ENCODE results near the gene MARS2. TPM values are rescaled to one million over a fixed set of nuclear protein-coding genes. Genes with fewer than 3 reads are reported as not detected.

Gene MARS2
- total RNA-seq, 1 donor: 3.3 TPM

DNA sequence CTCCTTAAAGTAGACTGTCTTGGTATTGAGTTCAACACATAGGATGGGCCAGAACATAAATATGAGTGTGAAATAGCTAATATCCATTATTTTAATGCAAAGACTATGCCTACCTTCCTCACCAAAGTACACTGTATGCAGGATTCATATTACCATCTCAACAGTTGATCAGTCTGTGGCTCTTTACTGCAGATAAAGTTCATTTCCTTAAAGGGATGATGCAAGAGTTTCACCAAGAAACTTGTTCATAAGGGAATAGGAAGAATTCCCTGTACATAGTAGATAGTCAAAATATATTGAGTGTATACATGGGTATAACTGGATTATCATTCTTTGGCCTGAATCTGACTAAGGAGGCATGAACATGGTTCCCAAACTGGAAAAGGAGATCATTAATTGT is 35.0 kb downstream of the MARS2 start:
- Histone ChIP-seq H4K20me1 (ENCODE audit: insufficient read depth, low read length) (no peaks in the 10 kb centered on the region), H3K4me1 (ENCODE audit: insufficient read depth, low read length) (no peaks in the 10 kb centered on the region), H3K27me3 (ENCODE audit: insufficient read depth, low read length) (no peaks in the 10 kb centered on the region), H3K79me2 (ENCODE audit: insufficient read depth, low read length) (no peaks in the 10 kb centered on the region), H3K27ac (ENCODE audit: low read depth, low read length) (no peak overlapping the region), H3K9me3 (ENCODE audit: low read depth, low read length) (no peaks in the 10 kb centered on the region), H3K4me2 (ENCODE audit: insufficient read depth, low read length) (no peak overlapping the region), H3K36me3 (ENCODE audit: insufficient read depth, low read length) (no peaks in the 10 kb centered on the region), H3K4me3 (ENCODE audit: insufficient read depth, low read length) (no peak overlapping the region), H2AFZ (ENCODE audit: low read length) (no peak overlapping the region)
- TF ChIP-seq, protein P1, sequence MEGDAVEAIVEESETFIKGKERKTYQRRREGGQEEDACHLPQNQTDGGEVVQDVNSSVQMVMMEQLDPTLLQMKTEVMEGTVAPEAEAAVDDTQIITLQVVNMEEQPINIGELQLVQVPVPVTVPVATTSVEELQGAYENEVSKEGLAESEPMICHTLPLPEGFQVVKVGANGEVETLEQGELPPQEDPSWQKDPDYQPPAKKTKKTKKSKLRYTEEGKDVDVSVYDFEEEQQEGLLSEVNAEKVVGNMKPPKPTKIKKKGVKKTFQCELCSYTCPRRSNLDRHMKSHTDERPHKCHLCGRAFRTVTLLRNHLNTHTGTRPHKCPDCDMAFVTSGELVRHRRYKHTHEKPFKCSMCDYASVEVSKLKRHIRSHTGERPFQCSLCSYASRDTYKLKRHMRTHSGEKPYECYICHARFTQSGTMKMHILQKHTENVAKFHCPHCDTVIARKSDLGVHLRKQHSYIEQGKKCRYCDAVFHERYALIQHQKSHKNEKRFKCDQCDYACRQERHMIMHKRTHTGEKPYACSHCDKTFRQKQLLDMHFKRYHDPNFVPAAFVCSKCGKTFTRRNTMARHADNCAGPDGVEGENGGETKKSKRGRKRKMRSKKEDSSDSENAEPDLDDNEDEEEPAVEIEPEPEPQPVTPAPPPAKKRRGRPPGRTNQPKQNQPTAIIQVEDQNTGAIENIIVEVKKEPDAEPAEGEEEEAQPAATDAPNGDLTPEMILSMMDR (IDR thresholded peaks at IDR 0.05; ENCODE audit: extremely low read depth, low read depth, low read length): no peak
- no peak for DNase-seq (ENCODE audit: insufficient read length, low spot score, missing footprints)

Other genes with a start within 250 kb of the MARS2 start
- 117 and 121 TPM in 2 replicates for gene HSPD1, start 205.5 kb upstream of the MARS2 start, total RNA-seq
- gene HSPE1, start 205.0 kb upstream of the MARS2 start, total RNA-seq: 23.5 and 30.6 TPM in 2 replicates
- gene MOB4, start 189.3 kb upstream of the MARS2 start, total RNA-seq: 26.4 and 33.3 TPM in 2 replicates
- 14.5 and 18.6 TPM in 2 replicates for gene RFTN2, start 29.8 kb upstream of the MARS2 start, total RNA-seq
- not detected in 2 replicates for gene BOLL, start 80.0 kb downstream of the MARS2 start, total RNA-seq
- gene PLCL1, start 99.2 kb downstream of the MARS2 start, total RNA-seq: 3.2 and 4.0 TPM in 2 replicates

Measured in osteoblast (primary cell).